Ishikawa (cell line): ENCODE data around the gene PCYT1A.
A peak's percentile ranks its signal among the peaks of the same experiment; 100 is the strongest.

ENCODE experiments used
- CEBPB ChIP-seq: IDR thresholded peaks from 2 replicates; pipeline ENCODE4 v1.6.1; 2012
- CREB1 ChIP-seq: IDR thresholded peaks from 2 replicates; pipeline ENCODE4 v1.6.1; 2012; ENCODE audit warnings: low read depth
- EGR1 ChIP-seq: IDR thresholded peaks from 2 replicates; pipeline ENCODE4 v1.6.1; 2012
- EP300 ChIP-seq: IDR thresholded peaks from 2 replicates; pipeline ENCODE4 v1.6.1; 2012; ENCODE audit warnings: borderline replicate concordance
- FOXM1 ChIP-seq: IDR thresholded peaks from 2 replicates; pipeline ENCODE4 v1.6.1; 2012; ENCODE audit warnings: low read depth, borderline replicate concordance
- NFIC ChIP-seq: IDR thresholded peaks from 2 replicates; pipeline ENCODE4 v1.6.1; 2012
- RAD21 ChIP-seq: IDR thresholded peaks from 2 replicates; pipeline ENCODE4 v1.6.1; 2012; ENCODE audit warnings: low read depth
- REST ChIP-seq: IDR thresholded peaks from 2 replicates; pipeline ENCODE4 v1.6.1; 2012; ENCODE audit warnings: low read depth, mild to moderate bottlenecking
- TAF1 ChIP-seq: IDR thresholded peaks from 2 replicates; pipeline ENCODE4 v1.6.1; 2012; ENCODE audit warnings: low read depth, mild to moderate bottlenecking
- TCF12 ChIP-seq: IDR thresholded peaks from 2 replicates; pipeline ENCODE4 v1.6.1; 2012; ENCODE audit warnings: low read depth
- TEAD4 ChIP-seq: IDR thresholded peaks from 2 replicates; pipeline ENCODE4 v1.6.1; 2012
- USF1 ChIP-seq: IDR thresholded peaks from 2 replicates; pipeline ENCODE4 v1.6.1; 2012
- YY1 ChIP-seq: IDR thresholded peaks from 2 replicates; pipeline ENCODE4 v1.6.1; 2012; ENCODE audit warnings: low read depth
- ZBTB7A ChIP-seq: IDR thresholded peaks from 2 replicates; pipeline ENCODE4 v1.6.1; 2012; ENCODE audit warnings: low read depth
- TF ChIP-seq, protein P1 (sequence below): IDR thresholded peaks from 2 replicates; pipeline ENCODE4 v1.6.1; 2012

The PCYT1A gene

DNA sequence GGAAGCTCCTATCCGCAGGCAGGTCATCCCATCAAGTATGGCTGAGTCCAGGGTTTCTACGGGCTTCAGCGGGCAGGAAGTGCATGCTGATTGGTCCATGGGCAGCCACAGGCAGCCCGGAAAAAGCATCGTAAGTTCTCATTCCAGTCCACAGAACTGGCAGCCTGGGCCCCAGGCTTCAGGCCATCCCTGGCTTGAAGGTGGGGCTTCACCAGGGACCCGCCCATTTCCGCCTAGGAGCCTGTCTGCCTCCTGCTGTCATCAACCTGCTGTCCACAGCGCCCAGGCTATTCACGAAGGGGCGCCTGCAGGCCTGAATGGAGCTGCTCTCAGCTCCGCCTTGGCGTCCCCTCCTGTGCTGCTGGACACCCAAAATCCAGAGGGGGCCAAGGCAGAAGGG is 13.9 kb downstream of the PCYT1A start:
- TF ChIP-seq ZBTB7A = no peak
- no peak for TF ChIP-seq EP300
- TF ChIP-seq REST = no peak
- TF ChIP-seq FOXM1 = no peak
- no peak for TF ChIP-seq YY1
- TF ChIP-seq NFIC = no peak
- TF ChIP-seq CREB1 = no peak
- TF ChIP-seq EGR1 = no peak
- no peak for TF ChIP-seq RAD21

GRCh38 chr3:196272826-196273225 is 14.7 kb downstream of the PCYT1A start:
- TF ChIP-seq CREB1 (no peak), EP300 (no peak), TEAD4 (no peak), NFIC (no peak), EGR1 (no peak), TCF12 (no peak)

DNA sequence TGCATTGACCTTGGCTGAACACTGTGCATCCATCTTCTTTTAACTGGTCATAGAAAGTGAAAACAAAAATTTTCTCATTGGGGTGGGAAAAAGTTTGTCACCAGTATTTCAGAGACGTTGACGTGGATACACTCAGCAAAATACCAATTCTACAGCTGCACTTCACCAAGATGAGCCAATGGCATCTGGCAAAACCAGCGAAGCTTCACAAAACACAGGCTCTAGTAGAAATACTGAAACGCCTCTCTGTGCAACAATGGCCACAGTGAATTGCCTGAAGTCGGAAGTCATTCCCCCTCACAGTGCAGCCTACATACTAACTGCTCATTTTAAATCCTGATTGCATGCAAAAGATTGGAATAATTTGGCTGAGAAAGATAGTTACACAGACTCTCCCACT is 17.0 kb downstream of the PCYT1A start:
- TF ChIP-seq CREB1 (no peak), TEAD4 (no peak), TCF12 (no peak), YY1 (no peak), ZBTB7A (no peak), FOXM1 (no peak), USF1 (no peak), CEBPB (no peak), EP300 (no peak), NFIC (no peak), RAD21 (no peak), EGR1 (no peak), REST (no peak), TAF1 (no peak)
- TF ChIP-seq, protein P1, sequence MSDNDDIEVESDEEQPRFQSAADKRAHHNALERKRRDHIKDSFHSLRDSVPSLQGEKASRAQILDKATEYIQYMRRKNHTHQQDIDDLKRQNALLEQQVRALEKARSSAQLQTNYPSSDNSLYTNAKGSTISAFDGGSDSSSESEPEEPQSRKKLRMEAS = no peak

DNA sequence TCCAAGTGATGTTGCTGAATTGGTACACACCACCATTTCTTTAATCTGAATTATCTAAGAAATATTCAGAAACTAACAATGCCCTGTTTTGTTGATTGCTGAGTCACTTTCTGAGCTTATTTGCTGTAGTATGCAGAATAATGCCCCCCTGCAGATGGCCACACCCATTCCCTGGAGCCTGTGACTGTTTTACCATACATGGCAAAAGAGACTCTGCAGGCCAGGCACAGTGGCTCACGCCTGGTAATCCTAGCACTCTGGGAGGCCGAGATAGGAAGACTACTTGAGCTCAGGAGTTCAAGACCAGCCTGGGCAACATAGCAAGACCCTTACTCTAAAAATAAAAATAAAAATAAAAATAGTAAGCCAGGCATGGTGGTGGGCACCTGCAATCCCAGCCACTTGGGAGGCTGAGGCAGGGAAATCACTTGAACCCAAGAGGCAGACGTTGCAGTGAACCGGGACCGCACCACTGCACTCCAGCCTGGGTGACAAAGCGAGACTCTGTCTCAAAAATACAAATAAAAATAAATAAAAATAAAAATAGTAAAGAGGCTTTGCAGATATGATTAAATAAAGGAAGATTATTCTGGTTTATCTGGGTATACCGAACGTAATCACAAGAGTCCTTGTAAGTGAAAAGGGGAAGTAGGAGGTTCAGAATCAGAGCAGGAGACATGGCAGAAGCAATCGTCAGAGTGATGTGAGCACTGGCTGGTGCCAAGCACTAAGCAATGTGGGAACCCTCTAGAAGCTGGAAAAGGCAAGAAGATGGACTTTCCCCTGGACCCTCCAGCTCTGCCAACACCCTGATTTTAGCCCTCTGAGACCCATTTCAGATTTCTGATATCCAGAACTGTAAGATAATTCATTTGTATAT is 19.0 kb downstream of the PCYT1A start:
- peak; percentile 69; the same call in 1 of the 2 replicates for TF ChIP-seq TCF12
- TF ChIP-seq YY1 = no peak
- peak; percentile 71 for TF ChIP-seq FOXM1
- TF ChIP-seq CEBPB = no peak
- TF ChIP-seq ZBTB7A = no peak
- no peak for TF ChIP-seq EGR1
- no peak for TF ChIP-seq TAF1
- TF ChIP-seq TEAD4 = peak; percentile 78
- TF ChIP-seq EP300 = peak; percentile 78

DNA sequence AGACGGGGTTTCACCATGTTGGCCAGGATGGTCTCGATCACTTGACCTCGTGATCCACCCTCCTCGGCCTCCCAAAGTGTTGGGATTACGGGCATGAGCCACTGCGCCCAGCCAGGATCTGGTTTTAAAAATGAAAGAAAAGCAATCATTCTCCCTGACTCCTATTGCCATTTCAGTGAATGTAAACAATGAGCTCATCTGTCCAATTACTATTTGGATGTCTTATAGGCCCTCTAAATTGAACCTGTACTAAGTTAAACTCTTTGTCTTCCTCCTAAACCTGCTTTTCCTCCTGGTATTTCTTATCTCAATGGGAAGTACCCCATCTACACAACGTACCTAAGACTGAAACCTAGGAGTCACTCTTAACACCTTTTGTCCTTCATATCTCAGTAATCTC is 23.7 kb downstream of the PCYT1A start:
- TF ChIP-seq EP300 (no peak), YY1 (no peak), USF1 (no peak), CREB1 (no peak)

DNA sequence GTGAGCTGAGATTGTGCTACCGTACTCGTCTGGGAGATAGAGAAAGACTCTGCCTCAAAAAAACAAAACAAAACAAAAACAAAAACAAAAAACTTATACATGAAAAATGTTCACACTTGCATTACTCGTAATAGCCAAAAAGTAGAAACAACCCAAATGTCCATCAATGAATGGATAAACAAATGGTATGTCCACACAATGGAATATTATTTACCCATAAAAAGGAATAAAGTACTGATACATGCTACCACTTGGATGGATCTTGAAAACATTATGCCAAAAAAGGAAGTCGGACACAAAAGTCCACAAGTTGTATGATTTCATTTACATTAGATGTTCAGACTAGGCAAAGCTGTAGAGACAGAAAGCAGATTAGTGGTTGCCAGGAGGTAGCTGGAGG is 26.7 kb downstream of the PCYT1A start:
- no peak for TF ChIP-seq CREB1
- TF ChIP-seq YY1 = no peak
- TF ChIP-seq CEBPB = no peak
- TF ChIP-seq FOXM1 = no peak
- TF ChIP-seq TEAD4 = no peak
- TF ChIP-seq EP300 = no peak
- TF ChIP-seq USF1 = no peak
- TF ChIP-seq, protein P1 = no peak
- TF ChIP-seq REST = no peak
